ENCODE measurements around the gene ABCF3. TPM values are rescaled to one million over a fixed set of nuclear protein-coding genes. Genes with fewer than 3 reads are reported as not detected.

The ABCF3 gene
- total RNA-seq, 1 donor from 2014 or later, result 60.5 TPM

GRCh38 chr3:184144505-184144904 is 41.5 kb upstream of the ABCF3 start:
- Mint-ChIP-seq H3K36me3 (ENCODE audit: unreplicated experiment) (peaks cover 19% of the 10 kb centered on the region), H3K27me3 (ENCODE audit: unreplicated experiment) (no peaks in the 10 kb centered on the region), H3K4me1 (ENCODE audit: unreplicated experiment) (peaks cover under 1% of the 10 kb centered on the region), H3K4me3 (ENCODE audit: unreplicated experiment) (no peak overlapping the region), H3K27ac (ENCODE audit: unreplicated experiment) (no peak overlapping the region), H3K9me3 (ENCODE audit: unreplicated experiment) (no peaks in the 10 kb centered on the region)
- TF ChIP-seq CTCF (IDR thresholded peaks at IDR 0.05), result no peak
- no peak for DNase-seq (ENCODE audit: extremely low spot score, unreplicated experiment)

GRCh38 chr3:184145111-184145524 is 40.9 kb upstream of the ABCF3 start:
- Mint-ChIP-seq H3K27me3 (ENCODE audit: unreplicated experiment) (no peaks in the 10 kb centered on the region), H3K36me3 (ENCODE audit: unreplicated experiment) (peaks cover 17% of the 10 kb centered on the region), H3K4me3 (ENCODE audit: unreplicated experiment) (no peak overlapping the region), H3K4me1 (ENCODE audit: unreplicated experiment) (peaks cover 4% of the 10 kb centered on the region), H3K27ac (ENCODE audit: unreplicated experiment) (no peak overlapping the region), H3K9me3 (ENCODE audit: unreplicated experiment) (no peaks in the 10 kb centered on the region)
- no peak for DNase-seq (ENCODE audit: extremely low spot score, unreplicated experiment)
- peak; percentile 36 for TF ChIP-seq CTCF (IDR thresholded peaks at IDR 0.05)

- no peak overlapping the region for H3K27ac Mint-ChIP-seq (ENCODE audit: unreplicated experiment)
- DNase-seq (ENCODE audit: extremely low spot score, unreplicated experiment), result no peak
- H3K36me3 Mint-ChIP-seq (ENCODE audit: unreplicated experiment), result peaks cover 12% of the 10 kb centered on the region
- H3K9me3 Mint-ChIP-seq (ENCODE audit: unreplicated experiment), result no peaks in the 10 kb centered on the region
- H3K4me1 Mint-ChIP-seq (ENCODE audit: unreplicated experiment), result peaks cover 4% of the 10 kb centered on the region
- no peak for TF ChIP-seq CTCF (IDR thresholded peaks at IDR 0.05)
- no peak overlapping the region for H3K4me3 Mint-ChIP-seq (ENCODE audit: unreplicated experiment)
- no peaks in the 10 kb centered on the region for H3K27me3 Mint-ChIP-seq (ENCODE audit: unreplicated experiment)
Measured at GRCh38 chr3:184145751-184146270, 40.2 kb upstream of the ABCF3 start.

- Mint-ChIP-seq H3K27ac (ENCODE audit: unreplicated experiment) (no peak overlapping the region), H3K4me1 (ENCODE audit: unreplicated experiment) (peaks cover 9% of the 10 kb centered on the region), H3K9me3 (ENCODE audit: unreplicated experiment) (no peaks in the 10 kb centered on the region), H3K36me3 (ENCODE audit: unreplicated experiment) (no peaks in the 10 kb centered on the region), H3K27me3 (ENCODE audit: unreplicated experiment) (no peaks in the 10 kb centered on the region), H3K4me3 (ENCODE audit: unreplicated experiment) (no peak overlapping the region)
- DNase-seq (ENCODE audit: extremely low spot score, unreplicated experiment), result no peak
- TF ChIP-seq CTCF (IDR thresholded peaks at IDR 0.05), result no peak
Measured at GRCh38 chr3:184148076-184148475, 37.9 kb upstream of the ABCF3 start.

GRCh38 chr3:184149123-184149522 is 36.9 kb upstream of the ABCF3 start:
- Mint-ChIP-seq H3K4me3 (ENCODE audit: unreplicated experiment) (no peak overlapping the region), H3K9me3 (ENCODE audit: unreplicated experiment) (no peaks in the 10 kb centered on the region), H3K36me3 (ENCODE audit: unreplicated experiment) (no peaks in the 10 kb centered on the region), H3K27me3 (ENCODE audit: unreplicated experiment) (no peaks in the 10 kb centered on the region), H3K27ac (ENCODE audit: unreplicated experiment) (no peak overlapping the region), H3K4me1 (ENCODE audit: unreplicated experiment) (peaks cover 17% of the 10 kb centered on the region)
- no peak for TF ChIP-seq CTCF (IDR thresholded peaks at IDR 0.05)
- DNase-seq (ENCODE audit: extremely low spot score, unreplicated experiment), result no peak

All from osteocyte (in vitro differentiated cells).